Keratinocyte (primary cell): ENCODE results near the gene GPSM1.

Experiments
- CTCF ChIP-seq, 3 experiments: IDR thresholded peaks in 1 of 3; conservative IDR thresholded peaks in 1 of 3; optimal IDR thresholded peaks in 1 of 3; 2 replicates in 2 of 3; 3 replicates in 1 of 3; pipeline versions ENCODE3 to v1.5.1; 2011; ENCODE audit warnings: low read length in 3 of 3, mild to moderate bottlenecking in 3 of 3, moderate library complexity in 2 of 3, control low read depth in 1 of 3, inconsistent platforms in 1 of 3; ENCODE audit not compliant: insufficient read depth in 2 of 3; ENCODE audit errors: extremely low read depth in 1 of 3
- EZH2 ChIP-seq: IDR thresholded peaks from one replicate; pipeline ENCODE4 v1.6.1; 2012; ENCODE audit warnings: inconsistent platforms, mild to moderate bottlenecking, low read length, moderate library complexity

- TF ChIP-seq EZH2 (no peak), CTCF (optimal IDR thresholded peaks at IDR 0.05 in 1 of 3, IDR thresholded peaks at IDR 0.05 in 1 of 3, conservative IDR thresholded peaks at IDR 0.05 in 1 of 3; ENCODE audit: extremely low read depth in 1 of 3, insufficient read depth in 2 of 3, low read length in 3 of 3) (no peak)
Measured at GRCh38 chr9:136284951-136285350, 42.4 kb upstream of the GPSM1 start.
